ENCODE results near the gene RPRD1B. TPM values are rescaled to one million over a fixed set of nuclear protein-coding genes. Genes with fewer than 3 reads are reported as not detected.

The RPRD1B gene
- total and polyA plus RNA-seq, 2 of the 13 experiments (the other 11 are each of a cell fraction or from before 2014, with no cell fraction given), result 31.1 to 41.5 TPM

GRCh38 chr20:37984018-37984785, 49.3 kb upstream of the RPRD1B start (continued):
- TF ChIP-seq GMEB2 (CRISPR knock-in tag; IDR thresholded peaks at IDR 0.05; ENCODE audit: low read depth) (no peak), ZNF230 (CRISPR knock-in tag; IDR thresholded peaks at IDR 0.05) (no peak), PREB (CRISPR knock-in tag; IDR thresholded peaks at IDR 0.05) (no peak), NFATC3 (CRISPR knock-in tag; IDR thresholded peaks at IDR 0.05) (no peak), HOMEZ (CRISPR knock-in tag; IDR thresholded peaks at IDR 0.05; ENCODE audit: low read depth) (no peak), PRDM10 (CRISPR knock-in tag; IDR thresholded peaks at IDR 0.05; ENCODE audit: low read depth) (peak; percentile 92), RFX1 (IDR thresholded peaks at IDR 0.05) (no peak), FOSL1 (CRISPR knock-in tag; IDR thresholded peaks at IDR 0.05; ENCODE audit: borderline replicate concordance) (no peak), ZNF83 (CRISPR knock-in tag; IDR thresholded peaks at IDR 0.05; ENCODE audit: borderline replicate concordance) (peak; percentile 43; the same call in 1 of the 2 replicates), YEATS2 (CRISPR knock-in tag; IDR thresholded peaks at IDR 0.05; ENCODE audit: borderline replicate concordance) (no peak), JUN (CRISPR knock-in tag; IDR thresholded peaks at IDR 0.05) (no peak; the same call in 1 of the 2 replicates), ESRRA (CRISPR knock-in tag; IDR thresholded peaks at IDR 0.05; ENCODE audit: low read depth) (peak; percentile 90), ZNF720 (CRISPR knock-in tag; IDR thresholded peaks at IDR 0.05) (no peak), KDM5A (IDR thresholded peaks at IDR 0.05; ENCODE audit: borderline replicate concordance, low read length) (peak; percentile 36; the same call in 1 of the 2 replicates), ARID5B (CRISPR knock-in tag; IDR thresholded peaks at IDR 0.05) (peak; percentile 78), KDM6A (CRISPR knock-in tag; IDR thresholded peaks at IDR 0.05; ENCODE audit: low read depth) (peak; percentile 37; the same call in 1 of the 2 replicates), AHR (CRISPR knock-in tag; IDR thresholded peaks at IDR 0.05) (no peak), POLR2AphosphoS5 (IDR thresholded peaks at IDR 0.05; ENCODE audit: low read depth, low read length) (no peak)
